GM10266 (cell line): ENCODE measurements around the gene PDXK.

Source experiments
- DNase-seq: peaks from one replicate; pipeline ENCODE4 v3.0.0; 2012; ENCODE audit errors: extremely low spot score
- TF ChIP-seq, protein P1 (sequence below): IDR thresholded peaks from 2 replicates; pipeline ENCODE4 v1.5.1; 2012; ENCODE audit warnings: mild to moderate bottlenecking, low read depth; ENCODE audit not compliant: control insufficient read depth, insufficient read depth; ENCODE audit errors: missing control alignments

PDXK gene

GRCh38 chr21:43754948-43755781 is 36.2 kb downstream of the PDXK start:
- no peak for DNase-seq
- TF ChIP-seq, protein P1, sequence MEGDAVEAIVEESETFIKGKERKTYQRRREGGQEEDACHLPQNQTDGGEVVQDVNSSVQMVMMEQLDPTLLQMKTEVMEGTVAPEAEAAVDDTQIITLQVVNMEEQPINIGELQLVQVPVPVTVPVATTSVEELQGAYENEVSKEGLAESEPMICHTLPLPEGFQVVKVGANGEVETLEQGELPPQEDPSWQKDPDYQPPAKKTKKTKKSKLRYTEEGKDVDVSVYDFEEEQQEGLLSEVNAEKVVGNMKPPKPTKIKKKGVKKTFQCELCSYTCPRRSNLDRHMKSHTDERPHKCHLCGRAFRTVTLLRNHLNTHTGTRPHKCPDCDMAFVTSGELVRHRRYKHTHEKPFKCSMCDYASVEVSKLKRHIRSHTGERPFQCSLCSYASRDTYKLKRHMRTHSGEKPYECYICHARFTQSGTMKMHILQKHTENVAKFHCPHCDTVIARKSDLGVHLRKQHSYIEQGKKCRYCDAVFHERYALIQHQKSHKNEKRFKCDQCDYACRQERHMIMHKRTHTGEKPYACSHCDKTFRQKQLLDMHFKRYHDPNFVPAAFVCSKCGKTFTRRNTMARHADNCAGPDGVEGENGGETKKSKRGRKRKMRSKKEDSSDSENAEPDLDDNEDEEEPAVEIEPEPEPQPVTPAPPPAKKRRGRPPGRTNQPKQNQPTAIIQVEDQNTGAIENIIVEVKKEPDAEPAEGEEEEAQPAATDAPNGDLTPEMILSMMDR, result no peak

- TF ChIP-seq, protein P1, result no peak
- no peak for DNase-seq
Observed at GRCh38 chr21:43755820-43756594, 37.1 kb downstream of the PDXK start.

DNA sequence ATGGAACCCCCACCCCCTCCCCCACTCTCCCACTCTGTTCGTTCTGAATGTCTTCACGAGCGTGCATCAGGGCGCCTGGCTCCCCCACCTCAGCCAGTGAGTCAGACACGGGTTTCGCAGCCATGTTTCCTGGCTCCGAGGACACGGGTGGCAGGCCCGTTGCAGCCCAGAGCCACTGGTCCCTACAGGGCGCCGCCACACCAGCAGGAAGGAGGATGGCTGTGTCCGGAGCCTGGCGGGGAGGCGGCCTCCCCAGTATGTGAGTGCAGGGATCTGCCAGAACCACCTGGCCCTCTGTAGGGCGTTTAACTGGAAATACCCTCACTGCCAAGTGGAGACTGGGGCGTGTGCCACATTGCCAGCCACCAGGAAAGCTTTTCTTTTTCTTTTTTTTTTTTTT is 38.7 kb downstream of the PDXK start:
- no peak for DNase-seq
- TF ChIP-seq, protein P1, result no peak

GRCh38 chr21:43758111-43758641 is 39.2 kb downstream of the PDXK start:
- DNase-seq, result no peak
- TF ChIP-seq, protein P1, result no peak

GRCh38 chr21:43758811-43759210 is 39.9 kb downstream of the PDXK start:
- TF ChIP-seq, protein P1, result no peak
- no peak for DNase-seq

DNA sequence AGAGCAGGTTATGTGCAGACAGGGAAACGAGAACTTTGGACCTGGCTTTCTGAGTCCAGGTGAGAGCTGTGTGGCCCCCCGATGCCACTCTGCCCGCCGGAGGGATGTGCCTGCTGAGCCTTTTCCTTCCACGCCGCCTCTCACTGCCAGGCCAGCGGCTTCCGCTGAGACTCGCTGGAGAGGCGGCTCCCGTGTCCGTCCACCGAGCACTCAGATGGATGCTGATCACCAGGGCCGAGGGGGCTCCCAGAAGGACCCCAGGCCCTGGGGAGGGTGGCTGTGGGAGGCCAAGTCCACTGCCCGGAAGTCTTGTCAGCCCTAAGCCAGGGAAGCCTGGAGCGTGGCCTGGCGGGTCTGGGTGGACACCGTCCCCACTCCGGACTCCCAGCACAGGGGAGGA is 40.7 kb downstream of the PDXK start:
- TF ChIP-seq, protein P1, result no peak
- no peak for DNase-seq
